GM23248 (cell line): ENCODE results near the gene AOPEP. TPM values are rescaled to one million over a fixed set of nuclear protein-coding genes. Genes with fewer than 3 reads are reported as not detected.

Source experiments
- DNase-seq: peaks from one replicate; pipeline ENCODE4 v3.0.0-alpha.2; 2015
- H2AFZ ChIP-seq: fragments of 200-600 bp; sonication (generic); 2 replicates; pipeline ENCODE4 v1.6.1; 2016; ENCODE audit warnings: antibody characterized with exemption
- H3F3A ChIP-seq: fragments of 200-600 bp; sonication (generic); 2 replicates; pipeline ENCODE4 v1.6.1; 2016; ENCODE audit warnings: mild to moderate bottlenecking, antibody characterized with exemption, mixed run types; ENCODE audit not compliant: insufficient read depth
- H3K27ac ChIP-seq: fragments of 200-600 bp; sonication (generic); 2 replicates; pipeline ENCODE4 v1.5.1; 2016; ENCODE audit warnings: mild to moderate bottlenecking
- H3K27me3 ChIP-seq: fragments of 200-600 bp; sonication (generic); replicated peaks from 2 replicates; pipeline ENCODE4 v1.6.1; 2016; ENCODE audit warnings: mild to moderate bottlenecking; ENCODE audit not compliant: insufficient read depth
- H3K36me3 ChIP-seq: fragments of 200-600 bp; sonication (generic); 2 replicates; pipeline ENCODE4 v1.6.1; 2016; ENCODE audit warnings: low read depth, mild to moderate bottlenecking
- H3K4me1 ChIP-seq: fragments of 200-600 bp; sonication (generic); 2 replicates; pipeline ENCODE4 v1.6.1; 2016; ENCODE audit warnings: mild to moderate bottlenecking; ENCODE audit not compliant: insufficient read depth
- H3K4me2 ChIP-seq: fragments of 200-600 bp; sonication (generic); one replicate; pipeline ENCODE4 v1.6.1; 2016; ENCODE audit warnings: mild to moderate bottlenecking; ENCODE audit not compliant: unreplicated experiment
- H3K4me3 ChIP-seq: fragments of 200-600 bp; sonication (generic); 2 replicates; pipeline ENCODE4 v1.5.1; 2016; ENCODE audit warnings: mild to moderate bottlenecking
- H3K79me2 ChIP-seq: fragments of 200-600 bp; sonication (generic); 2 replicates; pipeline ENCODE4 v1.6.1; 2016; ENCODE audit warnings: mild to moderate bottlenecking; ENCODE audit not compliant: insufficient read depth
- H3K9ac ChIP-seq: fragments of 200-600 bp; sonication (generic); 2 replicates; pipeline ENCODE4 v1.6.1; 2016; ENCODE audit warnings: mild to moderate bottlenecking
- H3K9me2 ChIP-seq: fragments of 200-600 bp; sonication (generic); 2 replicates; pipeline ENCODE4 v1.6.1; 2016; ENCODE audit warnings: mixed run types, mild to moderate bottlenecking, moderate library complexity; ENCODE audit not compliant: insufficient read depth
- H3K9me3 ChIP-seq: fragments of 200-600 bp; sonication (generic); one replicate; pipeline ENCODE4 v1.6.1; 2017; ENCODE audit warnings: low read depth
- H4K20me1 ChIP-seq: fragments of 200-600 bp; sonication (generic); 2 replicates; pipeline ENCODE4 v1.6.0; 2016; ENCODE audit not compliant: insufficient read depth
- EZH2 ChIP-seq: fragments of 200-600 bp; sonication (generic); IDR thresholded peaks from 2 replicates; pipeline ENCODE4 v1.6.1; 2018; ENCODE audit warnings: antibody characterized with exemption, mild to moderate bottlenecking; ENCODE audit not compliant: insufficient read depth, poor library complexity, severe bottlenecking
- EZH2phosphoT487 ChIP-seq: fragments of 200-600 bp; sonication (generic); IDR thresholded peaks from 2 replicates; pipeline ENCODE4 v1.6.1; 2018; ENCODE audit warnings: antibody characterized with exemption, moderate library complexity, mild to moderate bottlenecking, low read depth; ENCODE audit not compliant: insufficient read depth
- WGBS, 2 experiments: methylation state at CpG; one replicate each; pipeline ENCODE4 v1.1.6; 2015 to 2017; ENCODE audit warnings: low lambda C conversion rate in 2 of 2, low coverage in 1 of 2; ENCODE audit errors: missing lambda C conversion rate in 2 of 2; 5-methylcytosine and 5-hydroxymethylcytosine counted together
- in situ Hi-C: fragments of 300-500 bp; cut with MboI; formaldehyde crosslinking; loops from 2 replicates; pipeline ENCODE4 v1.15.0; 2020
- polyA plus RNA-seq: library from polyadenylated mRNA; unstranded; fragments of >200 nt; fragmentation: Nextera tagmentation; extraction: Ambion mirVana; gene quantifications from 2 replicates; pipeline ENCODE4 v1.2.1, GENCODE V29; 2016
- total RNA-seq: library from RNA; depleted of rRNA; stranded (reverse); fragments of >200 nt; shearing (Covaris generic); gene quantifications from 2 replicates; pipeline ENCODE4 v1.2.3, GENCODE V29; 2014

The AOPEP gene
- total and polyA plus RNA-seq, 2 experiments from 2014 or later: 90.0 to 120 TPM

DNA sequence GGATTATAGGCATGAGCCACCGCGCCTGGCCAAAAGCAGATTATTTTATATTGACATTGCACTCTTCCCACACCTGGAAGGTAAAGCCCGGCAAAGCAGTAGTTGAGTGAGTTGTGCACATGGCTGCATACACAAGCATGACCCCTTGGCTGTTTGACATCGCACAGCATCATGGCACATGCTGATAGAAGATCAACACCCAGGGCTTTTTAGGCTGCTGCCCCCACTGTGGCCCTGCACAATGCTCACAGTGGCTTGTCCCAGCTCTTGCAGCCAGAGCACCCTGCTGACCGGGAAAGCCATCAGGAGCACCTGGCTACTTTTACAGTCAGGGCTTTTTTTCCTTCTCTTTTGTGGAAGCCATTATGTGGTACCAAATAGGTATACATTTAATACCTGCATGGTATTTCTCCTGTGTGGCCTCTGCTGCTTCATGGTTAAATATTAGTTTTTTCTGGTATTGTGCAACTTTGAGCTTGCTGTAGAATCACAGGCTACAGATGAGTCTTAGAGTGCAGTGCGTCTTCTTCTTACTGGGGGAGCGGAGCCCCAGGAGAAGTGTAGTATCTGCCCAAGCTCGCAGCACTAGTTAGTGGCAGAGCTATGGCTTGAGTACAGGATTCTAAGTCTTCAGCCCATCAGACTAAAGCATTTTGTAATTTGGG is 264.5 kb downstream of the AOPEP start:
- WGBS, 2 experiments: 96 to 99% methylated on average over 8 of the region's 8 CpGs
- Histone ChIP-seq H4K20me1 (no peaks in the 10 kb centered on the region), H3K4me1 (peaks cover 15% of the 10 kb centered on the region), H3K27ac (no peak overlapping the region), H3K9me3 (no peaks in the 10 kb centered on the region), H3K79me2 (no peaks in the 10 kb centered on the region), H3K4me2 (no peak overlapping the region), H2AFZ (no peak overlapping the region), H3K9me2 (no peaks in the 10 kb centered on the region), H3K4me3 (no peak overlapping the region), H3K9ac (no peak overlapping the region), H3K27me3 (no peaks in the 10 kb centered on the region), H3K36me3 (no peaks in the 10 kb centered on the region), H3F3A (peaks cover 15% of the 10 kb centered on the region)
- no peak for TF ChIP-seq EZH2
- no peak for TF ChIP-seq EZH2phosphoT487
- in situ Hi-C loops: no loop called here
- no peak for DNase-seq

DNA sequence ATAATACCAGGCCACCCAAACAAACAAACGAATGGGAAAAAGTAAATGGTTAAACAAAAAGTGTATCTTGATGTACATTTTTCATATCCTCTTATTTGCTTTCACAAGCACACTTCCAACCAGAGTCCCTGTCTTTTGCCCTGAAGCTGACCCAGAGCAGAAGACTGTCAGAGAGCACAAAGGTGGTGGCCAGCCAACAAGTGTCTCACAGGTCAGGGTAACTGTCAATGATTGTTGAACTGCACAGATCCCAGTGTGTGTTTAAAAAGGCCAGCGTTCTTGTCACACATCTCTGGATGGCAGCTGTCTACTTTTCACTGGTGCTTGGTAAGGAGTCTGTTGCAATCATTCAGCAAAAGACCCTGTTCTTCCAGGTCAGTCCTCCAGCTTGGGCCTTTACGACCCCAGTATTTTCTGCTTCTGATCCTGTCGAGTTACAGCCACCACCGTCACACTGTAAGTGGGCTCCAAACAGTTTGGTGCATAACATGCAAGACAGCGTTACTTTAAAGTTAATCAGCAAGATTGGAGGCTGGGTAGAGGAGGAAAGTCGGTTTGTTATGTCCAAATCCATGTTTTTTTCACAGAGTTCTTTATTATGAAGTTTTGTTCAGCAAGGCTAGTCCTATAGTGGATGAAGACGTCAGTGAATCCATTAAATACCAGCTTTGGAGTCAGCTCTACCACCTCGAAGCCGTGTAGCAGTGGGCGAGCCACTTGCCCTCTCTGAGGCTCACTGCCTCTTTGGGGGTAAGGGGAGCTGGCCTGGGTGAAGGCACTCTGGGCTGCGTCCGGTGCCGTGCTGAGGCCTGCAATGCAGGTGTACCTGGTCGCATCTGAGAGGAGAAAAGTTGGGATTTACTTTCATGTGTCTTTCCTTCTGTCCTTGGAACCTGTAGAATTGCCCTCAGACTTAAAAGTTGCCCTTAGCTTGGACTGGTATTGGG is 265.7 kb downstream of the AOPEP start:
- Histone ChIP-seq H3K9me3 (no peaks in the 10 kb centered on the region), H2AFZ (no peak overlapping the region), H3K27ac (no peak overlapping the region), H3K4me3 (no peak overlapping the region), H3F3A (peaks cover 23% of the 10 kb centered on the region), H3K4me2 (no peak overlapping the region), H4K20me1 (no peaks in the 10 kb centered on the region), H3K27me3 (no peaks in the 10 kb centered on the region), H3K9me2 (no peaks in the 10 kb centered on the region), H3K36me3 (no peaks in the 10 kb centered on the region), H3K9ac (no peak overlapping the region), H3K4me1 (peaks cover 23% of the 10 kb centered on the region), H3K79me2 (no peaks in the 10 kb centered on the region)
- in situ Hi-C loops: no loop called here
- WGBS, 2 experiments: 91 to 93% methylated on average over 15 of the region's 15 CpGs
- TF ChIP-seq EZH2phosphoT487 (no peak), EZH2 (no peak)
- no peak for DNase-seq

DNA sequence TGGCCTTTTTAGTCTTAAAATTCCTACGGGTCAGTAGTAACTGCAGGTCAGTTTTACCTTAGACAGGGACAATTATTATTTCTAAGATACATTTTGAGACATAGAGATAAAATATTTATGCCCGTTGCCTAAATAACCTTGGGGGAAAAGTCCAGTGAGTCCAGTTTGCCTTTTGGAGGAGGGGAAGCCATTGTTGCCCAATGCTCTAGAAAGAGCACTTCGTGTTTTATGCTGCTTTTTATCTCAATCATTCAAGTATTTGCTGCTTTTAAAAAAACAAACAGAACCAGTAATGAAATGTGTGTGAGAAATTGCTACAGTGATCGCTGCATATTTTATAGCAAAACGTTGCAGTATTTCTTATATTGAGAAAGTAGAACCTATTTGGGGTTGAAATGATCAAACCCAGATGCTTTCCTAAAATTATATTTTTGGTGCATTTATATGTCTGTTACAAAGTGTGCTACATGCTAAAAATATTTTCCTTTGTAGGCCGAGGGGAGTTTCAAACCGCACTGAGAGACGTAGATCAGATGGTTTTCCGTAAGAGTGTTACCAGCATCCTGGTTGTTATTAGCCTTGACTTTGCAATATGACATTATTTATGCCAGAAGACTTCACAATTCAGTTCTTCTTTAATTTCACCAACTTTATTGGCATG is 266.8 kb downstream of the AOPEP start:
- no peaks in the 10 kb centered on the region for H3K9me3 ChIP-seq

DNA sequence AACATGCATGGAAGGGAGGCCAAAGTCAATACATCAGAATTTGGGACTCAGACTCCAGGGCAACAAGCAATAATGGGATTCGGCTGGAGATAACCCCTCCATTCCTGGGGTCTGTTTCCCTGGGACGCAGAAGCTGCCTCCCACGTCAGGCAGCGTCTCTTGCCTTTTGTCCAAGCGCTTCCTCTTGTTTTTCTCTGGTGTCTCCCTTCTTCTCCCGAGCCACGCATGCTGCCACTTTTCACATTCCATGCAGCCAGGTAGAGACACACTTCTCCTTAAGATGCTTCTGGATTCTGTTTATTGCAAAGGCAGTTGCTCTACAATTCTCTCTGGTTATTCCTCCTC is 267.3 kb downstream of the AOPEP start:
- no peak overlapping the region for H3K27ac ChIP-seq
- H3K4me1 ChIP-seq: peaks cover 23% of the 10 kb centered on the region
- WGBS, 2 experiments: 59 to 65% methylated on average over 7 of the region's 7 CpGs
- no peak overlapping the region for H3K4me3 ChIP-seq
- no peak overlapping the region for H3K9ac ChIP-seq
- H3K9me3 ChIP-seq: no peaks in the 10 kb centered on the region
- H3K4me2 ChIP-seq: no peak overlapping the region
- H3K36me3 ChIP-seq: no peaks in the 10 kb centered on the region
- no peaks in the 10 kb centered on the region for H3K9me2 ChIP-seq
- DNase-seq: no peak
- no peaks in the 10 kb centered on the region for H3K79me2 ChIP-seq
- H4K20me1 ChIP-seq: no peaks in the 10 kb centered on the region
- H2AFZ ChIP-seq: no peak overlapping the region
- TF ChIP-seq EZH2phosphoT487: no peak
- no peak for TF ChIP-seq EZH2
- in situ Hi-C loops: no loop called here
- H3F3A ChIP-seq: peaks cover 23% of the 10 kb centered on the region
- no peaks in the 10 kb centered on the region for H3K27me3 ChIP-seq

More for the DNA sequence above, 266.8 kb downstream of the AOPEP start:
- Histone ChIP-seq H4K20me1 (no peaks in the 10 kb centered on the region), H3K79me2 (no peaks in the 10 kb centered on the region), H3K27me3 (no peaks in the 10 kb centered on the region), H3K9me2 (no peaks in the 10 kb centered on the region), H3K27ac (no peak overlapping the region), H3K9ac (no peak overlapping the region), H3K4me2 (no peak overlapping the region), H3K4me1 (peaks cover 23% of the 10 kb centered on the region), H2AFZ (0 out of 2 replicates have a peak overlapping the region, but pooled peaks have one; percentile 24), H3F3A (peaks cover 23% of the 10 kb centered on the region), H3K4me3 (no peak overlapping the region), H3K36me3 (no peaks in the 10 kb centered on the region)
- 45 to 47% methylated on average over 9 of the region's 9 CpGs for WGBS, 2 experiments
- no peak for DNase-seq
- in situ Hi-C loops: no loop called here
- TF ChIP-seq EZH2phosphoT487: no peak
- TF ChIP-seq EZH2: no peak
